HG02571 (cell line): ENCODE measurements around the gene BDNF.
A peak's percentile ranks its signal among the peaks of the same experiment; 100 is the strongest.

Experiments
- ATAC-seq: cut with Tn5 transposase; IDR thresholded peaks from one replicate; pipeline ENCODE4 v1.9.1; 2021; ENCODE audit warnings: mild to moderate bottlenecking, moderate library complexity; ENCODE audit not compliant: unreplicated experiment

The BDNF gene

DNA sequence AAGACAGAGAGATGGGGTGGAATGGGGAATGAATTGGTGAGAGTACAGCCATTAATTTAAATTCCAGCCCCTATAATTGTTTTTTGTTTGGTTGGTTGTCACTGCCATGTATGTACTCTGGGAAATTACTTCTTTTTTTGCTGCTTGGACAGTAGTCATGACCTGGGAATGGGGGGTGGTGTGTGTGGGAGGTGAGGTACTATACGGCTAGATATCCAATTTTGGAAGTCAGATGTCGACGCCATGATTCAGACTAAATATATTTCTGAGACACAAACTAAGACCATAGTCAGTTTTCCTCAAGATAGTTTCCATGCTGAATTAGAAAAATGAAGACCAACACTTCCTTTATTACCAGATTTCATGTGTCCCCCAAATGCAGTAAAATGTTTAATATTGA, 7.4 kb upstream of the BDNF start:
- ATAC-seq, result no peak

DNA sequence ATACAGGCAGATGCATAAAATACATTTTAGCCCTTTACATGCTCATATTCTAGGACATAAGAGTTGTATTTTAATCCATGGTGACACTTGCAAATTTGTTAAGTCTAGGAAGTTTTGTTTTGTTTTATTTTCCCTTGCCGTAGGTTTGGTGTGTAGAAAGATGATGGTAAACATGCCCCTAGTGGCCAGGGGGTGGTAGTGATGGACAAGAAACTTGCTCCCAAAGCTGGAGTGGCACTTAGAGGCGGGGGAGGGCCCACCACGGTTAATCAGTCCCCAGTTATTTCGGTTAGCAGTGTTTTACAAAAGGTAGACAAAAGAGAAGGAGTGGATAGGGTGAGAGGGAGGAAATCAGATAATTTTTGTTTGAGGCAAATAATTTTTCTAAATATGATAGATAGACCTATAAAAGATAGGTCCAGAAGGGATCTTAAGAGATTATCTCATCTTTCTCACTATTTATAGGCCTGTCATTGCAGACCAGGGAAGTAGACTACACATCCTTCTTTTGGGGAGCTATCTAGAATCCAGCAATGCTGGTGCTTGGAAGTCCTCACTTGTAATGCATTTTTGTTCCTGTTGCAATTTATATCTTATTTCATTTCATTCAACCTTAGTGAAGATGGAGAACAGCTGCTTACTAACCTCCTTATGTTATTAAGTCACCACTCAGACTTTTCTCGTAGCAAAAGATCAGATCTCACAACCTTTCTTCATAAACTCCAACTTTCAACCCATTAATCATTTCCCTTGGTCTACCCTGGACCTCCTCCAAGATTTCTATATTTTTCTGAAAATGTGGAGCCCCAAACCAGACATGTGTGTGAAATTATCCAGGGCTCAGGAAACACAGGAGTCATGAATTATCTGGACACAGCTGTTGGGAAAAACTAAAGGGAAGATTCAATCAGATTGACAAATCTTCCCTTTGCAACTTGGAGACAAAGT, 5.9 kb upstream of the BDNF start:
- ATAC-seq, result peak; percentile 77

DNA sequence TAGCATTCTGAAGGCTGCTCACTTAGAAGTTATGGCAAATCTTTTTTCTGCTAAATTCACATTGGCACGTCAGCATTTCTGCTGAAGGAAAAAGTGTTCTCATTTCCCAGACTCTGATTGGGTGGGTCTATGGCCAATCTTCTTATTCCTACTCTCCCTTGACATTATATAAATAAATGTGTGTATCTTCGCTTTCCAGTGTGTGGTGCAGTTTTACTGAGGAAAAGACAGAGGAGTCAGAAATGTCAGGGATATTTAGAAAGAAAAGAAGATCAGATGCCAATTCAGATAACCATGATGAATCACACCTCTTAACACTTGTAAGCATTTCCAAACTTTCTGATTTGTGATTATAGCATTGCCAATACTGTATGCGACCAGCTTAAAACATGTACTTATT, 3.2 kb upstream of the BDNF start:
- ATAC-seq, result no peak

DNA sequence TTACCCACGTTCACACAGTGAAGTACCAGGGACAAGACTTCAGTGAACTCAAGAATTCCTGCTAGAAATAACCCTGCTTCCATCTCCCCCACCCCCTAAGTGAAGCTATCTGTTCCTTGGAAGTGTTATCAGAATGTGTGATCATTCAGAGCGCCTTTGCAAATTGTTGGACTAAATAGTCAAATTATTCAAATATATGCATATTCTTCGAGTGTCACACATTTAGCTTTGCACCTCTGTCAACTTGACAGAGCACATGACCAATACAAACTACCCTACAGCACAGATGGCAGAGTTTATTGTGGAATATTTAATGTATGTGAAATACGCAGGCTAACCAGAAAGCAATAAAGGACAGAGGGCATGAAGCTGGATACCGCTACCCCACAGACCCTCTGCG, 2.6 kb upstream of the BDNF start:
- no peak for ATAC-seq

DNA sequence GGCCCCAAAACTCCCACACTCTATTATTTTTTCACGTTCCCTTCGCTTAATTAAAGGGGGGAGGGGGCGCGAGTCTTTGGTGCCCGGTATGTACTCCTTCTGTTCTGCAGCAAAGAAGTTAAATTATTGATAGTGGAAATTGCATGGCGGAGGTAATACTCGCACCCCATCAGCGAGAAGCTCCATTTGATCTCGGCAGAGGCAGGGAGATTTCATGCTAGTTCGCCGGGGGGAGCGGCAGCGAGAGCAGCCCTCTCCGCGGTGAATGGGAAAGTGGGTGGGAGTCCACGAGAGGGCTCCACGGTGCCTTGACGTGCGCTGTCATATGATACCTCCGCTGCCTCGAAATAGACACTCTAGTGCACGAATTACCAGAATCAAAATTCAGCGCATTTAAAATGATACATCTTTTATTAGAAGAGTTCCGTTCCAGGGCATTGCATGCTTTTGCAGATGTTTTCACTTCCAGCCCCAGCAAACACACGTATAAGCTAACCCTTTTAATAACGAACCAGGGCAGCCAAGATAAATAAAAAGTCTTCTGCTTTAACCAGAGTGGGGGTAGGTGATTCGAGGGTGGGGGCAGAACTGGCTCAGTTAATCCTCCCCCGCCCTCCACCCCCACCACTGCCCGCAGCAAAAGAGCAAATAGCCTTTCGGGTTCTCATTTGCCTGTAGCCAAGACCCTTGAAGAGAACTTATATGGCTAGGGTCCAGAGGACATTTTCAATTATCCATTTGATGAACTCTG, 1.3 kb upstream of the BDNF start:
- no peak for ATAC-seq

DNA sequence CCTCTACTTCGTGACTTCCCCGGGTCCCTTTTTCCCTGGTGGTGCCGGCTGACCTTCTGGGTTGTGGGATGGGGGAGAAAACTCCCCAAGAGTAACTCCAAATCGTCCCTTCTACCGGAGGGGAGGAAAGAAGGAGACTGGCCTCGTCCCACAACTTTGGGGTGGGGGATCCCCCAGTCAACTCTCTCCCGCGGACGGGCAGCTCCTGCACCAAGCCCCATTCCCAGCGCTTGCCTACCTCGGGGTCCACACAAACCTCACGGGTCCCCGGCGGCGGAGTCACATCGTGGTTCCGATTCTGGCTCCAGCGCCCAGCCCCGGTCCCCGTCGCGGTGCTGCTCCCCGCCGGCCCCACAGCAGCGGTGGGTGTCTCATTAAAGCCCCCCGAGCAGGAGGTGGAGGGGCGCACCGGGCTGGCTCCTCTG, 317 bp downstream of the BDNF start:
- no peak for ATAC-seq

GRCh38 chr11:27699242-27699925, 871 bp downstream of the BDNF start:
- no peak for ATAC-seq

GRCh38 chr11:27698872-27699241, 1.4 kb downstream of the BDNF start:
- ATAC-seq, result peak; percentile 59

- ATAC-seq, result no peak
Observed at GRCh38 chr11:27697679-27698275, 2.5 kb downstream of the BDNF start.

GRCh38 chr11:27696961-27697360, 3.3 kb downstream of the BDNF start:
- no peak for ATAC-seq

GRCh38 chr11:27696115-27696514, 4.1 kb downstream of the BDNF start:
- no peak for ATAC-seq

GRCh38 chr11:27694992-27695391, 5.3 kb downstream of the BDNF start:
- no peak for ATAC-seq

GRCh38 chr11:27693398-27693797, 6.9 kb downstream of the BDNF start:
- ATAC-seq, result no peak

- no peak for ATAC-seq
Observed at GRCh38 chr11:27692781-27693180, 7.5 kb downstream of the BDNF start.

GRCh38 chr11:27688076-27688475, 12.2 kb downstream of the BDNF start:
- ATAC-seq, result no peak

GRCh38 chr11:27681664-27682063, 18.6 kb downstream of the BDNF start:
- no peak for ATAC-seq

- no peak for ATAC-seq
Observed at GRCh38 chr11:27679136-27680015, 20.9 kb downstream of the BDNF start.

DNA sequence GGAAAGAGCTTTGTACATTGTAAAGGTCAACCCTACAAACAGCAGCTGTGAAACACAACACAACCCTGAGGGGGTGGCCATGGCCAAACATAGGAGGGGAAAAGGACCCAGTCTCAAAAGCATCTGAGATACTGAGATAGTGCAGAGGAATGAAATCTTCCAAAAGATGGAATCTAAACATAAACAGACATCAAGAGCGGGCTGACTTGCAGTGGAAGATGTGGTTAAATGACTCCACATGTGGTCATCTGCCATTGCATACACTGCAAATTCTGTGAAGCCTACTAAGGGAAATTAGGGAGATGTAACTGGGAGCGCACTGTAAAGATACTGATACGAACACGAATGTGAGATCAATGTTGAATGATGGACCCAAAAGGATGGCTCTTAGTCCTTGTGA, 22.0 kb downstream of the BDNF start:
- no peak for ATAC-seq

DNA sequence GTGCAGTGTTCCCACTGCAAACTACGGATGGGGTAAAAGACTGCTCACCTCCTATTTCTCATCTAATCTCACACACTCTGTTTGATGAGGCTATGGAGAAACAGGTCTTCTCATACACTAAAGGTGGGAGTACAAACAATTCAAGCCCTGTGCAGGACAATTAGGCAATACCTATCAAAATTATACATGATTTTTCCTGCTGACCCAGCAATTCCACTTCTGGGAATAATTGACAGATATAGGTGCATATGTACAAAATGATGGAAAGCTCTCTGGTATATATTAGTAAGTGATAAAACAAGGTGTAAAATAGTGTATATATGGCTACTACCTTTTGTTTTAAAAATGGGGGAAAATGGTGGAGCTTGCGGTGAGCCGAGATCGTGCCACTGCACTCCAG, 23.1 kb downstream of the BDNF start:
- ATAC-seq, result no peak

- no peak for ATAC-seq
Observed at GRCh38 chr11:27673979-27674663, 26.1 kb downstream of the BDNF start.
